ENCODE results near the gene TBC1D5.
"Not testable (repeated sequence)": the region's sequence is repeated elsewhere in the genome, so short reads cannot be mapped to it uniquely, and the experiment has no call there.

Gene TBC1D5, protein sequence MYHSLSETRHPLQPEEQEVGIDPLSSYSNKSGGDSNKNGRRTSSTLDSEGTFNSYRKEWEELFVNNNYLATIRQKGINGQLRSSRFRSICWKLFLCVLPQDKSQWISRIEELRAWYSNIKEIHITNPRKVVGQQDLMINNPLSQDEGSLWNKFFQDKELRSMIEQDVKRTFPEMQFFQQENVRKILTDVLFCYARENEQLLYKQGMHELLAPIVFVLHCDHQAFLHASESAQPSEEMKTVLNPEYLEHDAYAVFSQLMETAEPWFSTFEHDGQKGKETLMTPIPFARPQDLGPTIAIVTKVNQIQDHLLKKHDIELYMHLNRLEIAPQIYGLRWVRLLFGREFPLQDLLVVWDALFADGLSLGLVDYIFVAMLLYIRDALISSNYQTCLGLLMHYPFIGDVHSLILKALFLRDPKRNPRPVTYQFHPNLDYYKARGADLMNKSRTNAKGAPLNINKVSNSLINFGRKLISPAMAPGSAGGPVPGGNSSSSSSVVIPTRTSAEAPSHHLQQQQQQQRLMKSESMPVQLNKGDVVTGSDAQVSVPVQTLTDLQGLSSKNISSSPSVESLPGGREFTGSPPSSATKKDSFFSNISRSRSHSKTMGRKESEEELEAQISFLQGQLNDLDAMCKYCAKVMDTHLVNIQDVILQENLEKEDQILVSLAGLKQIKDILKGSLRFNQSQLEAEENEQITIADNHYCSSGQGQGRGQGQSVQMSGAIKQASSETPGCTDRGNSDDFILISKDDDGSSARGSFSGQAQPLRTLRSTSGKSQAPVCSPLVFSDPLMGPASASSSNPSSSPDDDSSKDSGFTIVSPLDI

GRCh38 chr3:17742102-17742879 is at the start of gene TBC1D5:
TBC1D5 (minus strand) TSS chr3:17742631; CDS start chr3:17508570, 234,061 bp downstream.
- peak; percentile 83 for DNase-seq

- no peak for DNase-seq
Measured at GRCh38 chr3:17783426-17783825, 41.0 kb upstream of the TBC1D5 start.

DNA sequence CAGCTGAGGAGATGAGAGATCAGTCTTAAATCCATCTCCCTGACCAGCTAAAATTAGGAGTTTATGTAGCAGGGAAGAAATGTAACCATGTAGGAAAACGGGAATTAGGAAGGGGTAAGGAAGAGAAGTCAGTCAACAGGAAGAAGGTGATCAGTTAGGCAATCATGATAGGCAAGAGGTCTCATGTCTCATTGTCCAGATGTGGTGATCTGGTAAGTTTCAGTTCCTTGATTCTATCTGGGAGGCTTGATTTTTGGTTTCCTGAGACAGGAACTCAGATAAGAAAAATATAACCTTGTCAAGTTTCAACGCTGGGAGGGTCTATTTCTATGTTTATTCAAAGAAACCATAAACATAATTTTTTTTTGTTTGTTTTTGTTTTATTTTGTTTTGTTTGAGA is 40.3 kb upstream of the TBC1D5 start:
- no peak for DNase-seq

GRCh38 chr3:17780369-17780768 is 37.9 kb upstream of the TBC1D5 start:
- DNase-seq = not testable (repeated sequence)

GRCh38 chr3:17779304-17780250 is 37.1 kb upstream of the TBC1D5 start:
- DNase-seq = not testable (repeated sequence)

GRCh38 chr3:17777326-17777725 is 34.9 kb upstream of the TBC1D5 start:
- not testable (repeated sequence) for DNase-seq

DNA sequence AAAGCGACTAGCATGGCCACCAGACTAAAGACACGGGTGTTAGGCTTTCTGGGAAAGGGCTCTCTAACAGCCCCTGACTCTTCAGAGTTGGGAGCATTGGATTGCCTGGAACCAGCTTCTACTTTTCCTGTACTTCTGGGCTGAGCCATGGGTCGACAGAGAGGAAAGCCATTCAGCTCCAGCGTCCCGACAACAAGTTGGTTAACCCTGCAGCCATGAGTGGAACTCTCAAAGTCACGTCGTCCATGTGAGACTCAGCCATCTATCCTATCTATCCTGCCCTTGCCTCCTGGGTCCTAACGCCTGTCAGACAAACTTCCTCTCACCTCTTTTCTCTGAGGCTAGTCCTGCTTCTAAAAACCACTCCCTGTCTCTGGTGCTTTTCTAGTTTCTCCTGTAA is 32.6 kb upstream of the TBC1D5 start:
- no peak for DNase-seq

DNA sequence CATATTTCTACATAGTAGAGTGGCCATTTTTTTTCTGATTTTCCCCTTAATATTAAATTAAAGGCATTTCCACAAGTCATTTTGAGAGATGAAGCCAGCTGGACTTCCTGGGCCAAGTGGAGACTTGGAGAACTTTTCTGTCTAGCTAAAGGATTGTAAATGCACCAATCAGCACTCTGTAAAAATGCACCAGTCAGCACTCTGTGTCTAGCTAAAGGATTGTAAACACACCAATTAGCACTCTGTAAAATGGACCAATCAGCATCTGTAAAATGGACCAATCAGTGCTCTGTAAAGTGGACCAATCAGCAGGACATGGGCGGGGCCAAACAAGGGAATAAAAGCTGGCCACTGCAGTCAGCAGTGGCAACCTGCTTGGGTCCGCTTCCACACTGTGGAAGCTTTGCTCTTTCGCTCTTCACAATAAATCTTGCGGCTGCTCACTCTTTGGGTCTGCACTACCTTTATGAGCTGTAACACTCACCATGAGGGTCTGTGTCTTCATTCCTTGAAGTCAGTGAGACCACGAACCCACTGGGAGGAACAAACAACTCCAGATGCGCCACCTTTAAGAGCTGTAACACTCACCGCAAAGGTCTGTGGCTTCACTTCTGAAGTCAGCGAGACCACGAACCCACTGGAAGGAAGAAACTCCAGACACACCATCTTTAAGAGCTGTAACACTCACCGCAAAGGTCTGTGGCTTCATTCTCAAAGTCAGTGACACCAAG is 31.9 kb upstream of the TBC1D5 start:
- not testable (repeated sequence) for DNase-seq

- DNase-seq = no peak
Measured at GRCh38 chr3:17772556-17772955, 30.1 kb upstream of the TBC1D5 start.

- no peak for DNase-seq
Measured at GRCh38 chr3:17771177-17772017, 29.0 kb upstream of the TBC1D5 start.

- DNase-seq = no peak
Measured at GRCh38 chr3:17770682-17771081, 28.3 kb upstream of the TBC1D5 start.

DNA sequence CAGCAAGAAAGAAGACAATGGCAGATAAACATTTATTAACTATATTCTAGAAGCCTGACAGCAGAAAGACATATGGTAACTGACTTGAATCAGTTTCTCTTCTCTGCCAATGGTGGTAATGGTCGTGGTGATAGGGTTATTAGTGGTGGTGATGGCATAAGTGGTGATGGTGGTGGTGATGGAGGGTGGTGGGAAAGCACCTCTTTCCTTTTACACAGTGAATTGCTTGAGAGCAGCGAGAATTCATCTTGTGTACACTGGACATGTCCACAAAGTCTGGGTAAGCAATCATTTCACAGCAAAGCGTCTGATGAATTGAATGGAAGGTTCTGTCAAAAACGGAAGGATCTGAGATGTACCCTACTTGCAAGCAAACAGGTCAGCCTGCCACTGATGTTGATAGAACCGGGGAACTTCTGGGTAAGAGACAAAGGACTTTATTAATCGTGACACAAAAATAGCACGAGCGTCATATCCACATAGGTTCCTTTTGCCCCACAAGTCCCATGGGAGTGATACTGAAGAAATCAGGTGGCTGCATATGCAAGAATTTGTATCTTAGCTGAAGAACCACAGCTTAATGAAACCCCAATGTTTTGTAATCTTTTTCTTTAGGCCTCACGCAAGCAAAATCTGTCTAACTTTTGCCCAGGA is 23.5 kb upstream of the TBC1D5 start:
- no peak for DNase-seq

DNA sequence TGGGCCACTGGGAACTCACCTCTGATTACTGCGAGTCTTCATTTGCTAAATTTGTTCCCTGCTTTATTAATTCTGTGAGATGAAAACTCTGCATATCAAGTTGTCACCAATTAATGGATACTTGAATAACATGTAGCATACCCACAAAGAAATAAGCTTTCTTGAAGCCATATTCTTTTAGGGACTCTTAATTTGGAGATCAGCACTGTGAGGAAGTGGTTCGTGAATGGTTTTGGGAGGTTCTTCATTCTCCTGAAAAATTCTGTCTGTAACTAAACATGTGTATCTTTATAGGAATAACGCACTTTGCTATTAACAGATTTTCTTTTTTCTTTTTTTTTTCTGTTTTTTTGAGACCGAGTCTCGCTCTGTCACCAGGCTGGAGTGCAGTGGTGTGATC is 19.1 kb upstream of the TBC1D5 start:
- no peak for DNase-seq

DNA sequence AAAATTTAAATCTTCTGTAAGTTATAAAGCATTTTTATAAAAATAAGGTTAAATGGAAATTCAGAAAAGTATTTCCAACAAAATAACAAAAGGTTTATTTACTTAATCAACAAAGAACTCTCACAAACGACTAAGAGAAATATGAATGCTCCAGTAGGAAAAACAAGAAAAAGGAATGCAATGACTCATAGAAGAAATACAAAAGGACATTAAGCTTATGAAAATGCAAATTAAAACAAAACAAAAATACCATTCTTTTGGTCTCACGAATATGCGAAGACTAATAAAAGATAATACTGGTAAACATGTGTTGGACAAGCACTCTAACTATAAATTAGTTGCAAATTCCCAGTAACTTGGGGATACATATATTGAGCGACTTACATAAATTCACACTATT is 17.5 kb upstream of the TBC1D5 start:
- no peak for DNase-seq

DNA sequence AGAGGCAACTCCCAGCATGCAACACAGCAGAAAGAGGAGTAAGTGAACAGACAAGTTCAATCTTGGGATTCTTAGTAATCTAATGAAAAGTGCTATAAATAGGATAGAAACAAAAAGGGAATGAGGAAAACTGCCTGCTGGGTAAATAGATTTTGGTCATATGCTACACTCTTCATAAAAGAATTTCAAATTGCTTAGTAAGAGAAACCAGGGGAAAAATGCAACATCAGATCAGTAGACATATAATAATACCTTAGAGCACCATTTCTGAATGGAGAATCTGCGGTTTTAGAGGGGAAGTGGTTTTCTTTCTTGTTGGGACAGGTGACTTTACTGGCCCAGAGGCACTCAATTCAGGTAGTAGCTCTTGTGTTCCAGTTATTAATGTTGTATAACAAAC is 13.4 kb upstream of the TBC1D5 start:
- DNase-seq = no peak

DNA sequence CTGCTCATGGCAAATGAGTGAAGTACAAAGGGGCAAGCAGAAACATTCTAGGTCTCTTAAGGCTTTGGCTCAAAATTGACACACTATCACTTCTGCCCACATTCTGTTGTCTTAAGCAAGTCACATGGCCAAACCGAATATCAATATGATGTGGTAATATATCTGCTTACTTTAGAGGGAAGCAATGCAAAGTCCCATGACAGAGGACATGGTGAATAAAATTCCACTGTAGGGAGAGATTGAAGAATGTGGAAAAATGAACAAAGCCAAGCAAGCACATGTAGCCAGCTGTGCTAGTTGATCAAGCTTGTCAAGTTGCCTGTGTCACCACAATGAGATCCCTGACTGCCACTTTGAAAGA is 11.2 kb upstream of the TBC1D5 start:
- no peak for DNase-seq

DNA sequence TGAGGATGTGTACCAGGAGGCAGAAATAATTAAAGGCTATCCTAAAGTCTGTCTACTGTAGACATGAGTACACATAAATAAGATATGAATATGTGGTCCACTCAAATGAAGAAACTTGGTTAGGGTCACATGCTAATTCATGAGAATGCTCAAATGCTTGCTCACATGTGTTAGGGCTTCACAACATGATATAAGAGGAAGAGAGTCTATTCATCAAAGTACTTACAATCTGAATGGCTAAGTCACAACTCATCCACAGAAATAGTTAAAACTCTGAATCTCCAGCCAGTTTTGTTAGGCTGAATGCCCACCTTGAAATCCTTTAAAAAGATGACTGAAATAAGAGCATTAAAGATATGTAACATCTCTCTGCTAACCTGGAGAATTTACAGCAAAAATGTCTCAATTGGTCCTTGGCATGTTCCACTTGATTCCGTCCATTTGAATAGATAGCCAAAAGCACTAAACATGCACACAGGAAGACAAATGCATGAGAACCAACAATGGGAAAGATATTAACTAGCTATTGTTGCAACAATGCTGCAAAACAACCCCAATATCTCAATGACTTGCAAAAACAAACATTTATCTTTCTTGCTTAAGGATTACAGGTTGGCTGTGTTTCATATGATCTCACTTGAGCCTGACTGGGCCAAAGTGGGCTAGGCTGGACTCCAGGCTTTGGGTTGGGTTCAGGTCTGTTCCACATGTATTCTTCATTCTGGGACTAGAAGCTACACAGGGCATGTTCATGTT is 10.6 kb upstream of the TBC1D5 start:
- DNase-seq = no peak

GRCh38 chr3:17752436-17752835 is 10.0 kb upstream of the TBC1D5 start:
- DNase-seq = no peak

DNA sequence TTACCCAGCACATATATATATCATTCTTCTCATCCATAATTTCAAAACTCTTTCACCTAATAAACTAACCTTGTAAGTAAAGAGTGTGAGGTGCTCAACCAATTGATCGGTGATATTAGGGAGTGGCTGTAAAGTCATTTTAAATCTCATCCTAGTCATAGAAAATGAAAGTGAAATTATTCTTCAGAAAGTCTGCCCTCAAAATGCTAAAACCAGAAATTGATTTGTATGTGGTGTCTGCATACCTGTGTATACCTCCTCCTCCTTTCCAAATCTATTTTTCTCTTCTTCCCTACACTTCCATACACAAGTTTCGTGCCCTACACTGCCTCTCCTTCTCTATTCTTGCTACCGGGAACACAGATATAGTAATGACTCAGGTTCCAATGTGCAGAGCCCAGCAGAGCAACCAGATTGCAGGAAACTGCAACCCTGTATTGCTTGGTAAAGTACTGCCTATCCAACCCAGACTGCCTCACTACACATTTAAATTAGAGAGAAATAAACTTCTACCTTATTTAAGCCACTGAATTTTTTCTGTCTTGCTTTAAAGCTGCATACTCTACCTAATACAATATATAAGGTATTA is 7.4 kb upstream of the TBC1D5 start:
- DNase-seq = no peak

Measured in NCI-H1417 treated with DMSO at 0.1 percent for 48 hours (cell line).